ENCODE measurements around the gene AKT1.
A peak's percentile ranks its signal among the peaks of the same experiment; 100 is the strongest.

Gene AKT1

GRCh38 chr14:104821971-104822608 is 26.5 kb upstream of the AKT1 start:
- no peak overlapping the region for H3K4me3 ChIP-seq (ENCODE audit: low read depth, low read length)
- TF ChIP-seq CTCF (IDR thresholded peaks at IDR 0.05; ENCODE audit: low read depth, low read length) = no peak

- H3K4me3 ChIP-seq (ENCODE audit: low read depth, low read length) = no peak overlapping the region
- no peak for TF ChIP-seq CTCF (IDR thresholded peaks at IDR 0.05; ENCODE audit: low read depth, low read length)
Measured at GRCh38 chr14:104821229-104821945, 25.8 kb upstream of the AKT1 start.

GRCh38 chr14:104820669-104821228 is 25.2 kb upstream of the AKT1 start:
- peak; percentile 50 for TF ChIP-seq CTCF (IDR thresholded peaks at IDR 0.05; ENCODE audit: low read depth, low read length)
- H3K4me3 ChIP-seq (ENCODE audit: low read depth, low read length) = no peak overlapping the region

- TF ChIP-seq CTCF (IDR thresholded peaks at IDR 0.05; ENCODE audit: low read depth, low read length) = no peak
- no peak overlapping the region for H3K4me3 ChIP-seq (ENCODE audit: low read depth, low read length)
Measured at GRCh38 chr14:104819361-104819781, 23.8 kb upstream of the AKT1 start.

- no peak overlapping the region for H3K4me3 ChIP-seq (ENCODE audit: low read depth, low read length)
- no peak for TF ChIP-seq CTCF (IDR thresholded peaks at IDR 0.05; ENCODE audit: low read depth, low read length)
Measured at GRCh38 chr14:104818714-104819161, 23.2 kb upstream of the AKT1 start.

- no peak for TF ChIP-seq CTCF (IDR thresholded peaks at IDR 0.05; ENCODE audit: low read depth, low read length)
- H3K4me3 ChIP-seq (ENCODE audit: low read depth, low read length) = no peak overlapping the region
Measured at GRCh38 chr14:104817930-104818713, 22.6 kb upstream of the AKT1 start.

All from WI38 (cell line).